GM23338 (cell line): ENCODE results near the gene TPM1. TPM values are rescaled to one million over a fixed set of nuclear protein-coding genes. Genes with fewer than 3 reads are reported as not detected.

Experiments used
- ATAC-seq: fragments of 200-7000 bp; cut with Tn5 transposase; 3 replicates; pipeline ENCODE4 v1.9.1; 2020
- DNase-seq: peaks from one replicate; pipeline ENCODE4 v3.0.0-alpha.2; 2015; ENCODE audit warnings: low spot score
- H2AFZ ChIP-seq: fragments of 200-600 bp; sonication (generic); 2 replicates; pipeline ENCODE4 v1.8.0; 2016; ENCODE audit warnings: antibody characterized with exemption, mild to moderate bottlenecking, moderate library complexity
- H3F3A ChIP-seq: fragments of 200-600 bp; sonication (generic); replicated peaks from 2 replicates; pipeline ENCODE4 v1.8.0; 2017; ENCODE audit warnings: antibody characterized with exemption, mixed run types, low read depth
- H3K27ac ChIP-seq: fragments of 200-600 bp; sonication (generic); 2 replicates; pipeline ENCODE4 v1.6.1; 2016; ENCODE audit warnings: low read depth
- H3K27me3 ChIP-seq: fragments of 200-600 bp; sonication (generic); 2 replicates; pipeline ENCODE4 v1.8.0; 2016; ENCODE audit warnings: mild to moderate bottlenecking, mixed run types, moderate library complexity; ENCODE audit not compliant: insufficient read depth
- H3K36me3 ChIP-seq: fragments of 200-600 bp; sonication (generic); 2 replicates; pipeline ENCODE4 v1.8.0; 2016; ENCODE audit warnings: mild to moderate bottlenecking; ENCODE audit not compliant: insufficient read depth
- H3K4me1 ChIP-seq: fragments of 200-600 bp; sonication (generic); 2 replicates; pipeline ENCODE4 v1.8.0; 2016; ENCODE audit warnings: mild to moderate bottlenecking, moderate library complexity; ENCODE audit not compliant: insufficient read depth
- H3K4me2 ChIP-seq: fragments of 200-600 bp; sonication (generic); 2 replicates; pipeline ENCODE4 v1.7.1; 2017; ENCODE audit warnings: mixed run types
- H3K4me3 ChIP-seq: fragments of 200-600 bp; sonication (generic); 2 replicates; pipeline ENCODE4 v1.6.1; 2016; ENCODE audit warnings: mixed run types
- H3K79me2 ChIP-seq: fragments of 200-600 bp; sonication (generic); replicated peaks from 2 replicates; pipeline ENCODE4 v1.8.0; 2017; ENCODE audit warnings: mild to moderate bottlenecking; ENCODE audit not compliant: insufficient read depth
- H3K9me2 ChIP-seq: fragments of 200-600 bp; sonication (generic); 2 replicates; pipeline ENCODE4 v1.8.0; 2017; ENCODE audit not compliant: insufficient read depth
- H4K20me1 ChIP-seq: fragments of 200-600 bp; sonication (generic); replicated peaks from 2 replicates; pipeline ENCODE4 v1.8.0; 2017; ENCODE audit warnings: mild to moderate bottlenecking; ENCODE audit not compliant: insufficient read depth
- H3K27ac Mint-ChIP-seq: 2 replicates; pipeline ENCODE4 v1.8.0; 2020; ENCODE audit warnings: inconsistent platforms, mild to moderate bottlenecking, moderate library complexity, mixed read lengths
- H3K27me3 Mint-ChIP-seq: 3 replicates; pipeline ENCODE4 v1.8.0; 2022; ENCODE audit warnings: low read depth, mild to moderate bottlenecking, moderate library complexity, mixed read lengths, inconsistent platforms; ENCODE audit not compliant: insufficient read depth, poor library complexity
- H3K36me3 Mint-ChIP-seq: 3 replicates; pipeline ENCODE4 v1.8.0; 2021; ENCODE audit warnings: low read depth, mild to moderate bottlenecking, inconsistent platforms, moderate library complexity, mixed read lengths
- H3K4me1 Mint-ChIP-seq: 3 replicates; pipeline ENCODE4 v1.8.0; 2020; ENCODE audit warnings: mild to moderate bottlenecking, inconsistent platforms, mixed read lengths
- H3K4me3 Mint-ChIP-seq: 3 replicates; pipeline ENCODE4 v1.8.0; 2021; ENCODE audit warnings: moderate library complexity, mild to moderate bottlenecking, inconsistent platforms, mixed read lengths
- H3K9me3 Mint-ChIP-seq: 3 replicates; pipeline ENCODE4 v1.8.0; 2020; ENCODE audit warnings: moderate library complexity, mild to moderate bottlenecking, inconsistent platforms, mixed read lengths
- CTCF ChIP-seq, 2 experiments: fragments of 200-600 bp in 1 of 2; sonication (generic) in 1 of 2; conservative IDR thresholded peaks; 2 replicates each; pipeline versions ENCODE4 v1.5.1 to v1.6.1; 2016 to 2017; ENCODE audit warnings: antibody characterized with exemption in 2 of 2, low read depth in 2 of 2, mild to moderate bottlenecking in 2 of 2, moderate library complexity in 1 of 2
- ETS1 ChIP-seq: IDR thresholded peaks from 2 replicates; pipeline ENCODE4 v1.6.1; 2016; ENCODE audit warnings: antibody characterized with exemption
- EZH2 ChIP-seq: fragments of 200-600 bp; sonication (generic); IDR thresholded peaks from one replicate; pipeline ENCODE4 v1.8.0; 2017; ENCODE audit warnings: antibody characterized with exemption, mild to moderate bottlenecking, low read depth; ENCODE audit not compliant: unreplicated experiment
- EZH2phosphoT487 ChIP-seq: fragments of 200-600 bp; sonication (generic); IDR thresholded peaks from one replicate; pipeline ENCODE4 v1.8.1; 2018; ENCODE audit warnings: antibody characterized with exemption; ENCODE audit not compliant: unreplicated experiment
- JUNB ChIP-seq: IDR thresholded peaks from one replicate; pipeline ENCODE4 v1.6.1; 2016; ENCODE audit warnings: antibody characterized with exemption; ENCODE audit not compliant: unreplicated experiment
- POLR2AphosphoS5 ChIP-seq: IDR thresholded peaks from 2 replicates; pipeline ENCODE4 v1.6.1; 2016; ENCODE audit warnings: antibody characterized with exemption, low read depth
- REST ChIP-seq: IDR thresholded peaks from one replicate; pipeline ENCODE4 v1.6.1; 2018; ENCODE audit warnings: antibody characterized with exemption; ENCODE audit not compliant: unreplicated experiment
- STAT1 ChIP-seq: IDR thresholded peaks from one replicate; pipeline ENCODE4 v1.6.1; 2016; ENCODE audit warnings: antibody characterized with exemption; ENCODE audit not compliant: unreplicated experiment
- ZNF114 ChIP-seq: fragments of 250-450 bp; sonication (Bioruptor Pico); IDR thresholded peaks from 2 replicates; pipeline ENCODE4 v1.5.0; 2020; ENCODE audit warnings: mild to moderate bottlenecking, moderate library complexity
- ZNF331 ChIP-seq: fragments of 250-450 bp; sonication (Bioruptor Pico); IDR thresholded peaks from 2 replicates; pipeline ENCODE4 v1.5.0; 2020; ENCODE audit warnings: low read depth, mild to moderate bottlenecking, moderate library complexity
- ZNF462 ChIP-seq: fragments of 250-450 bp; sonication (Bioruptor Pico); IDR thresholded peaks from 2 replicates; pipeline ENCODE4 v1.5.0; 2020; ENCODE audit warnings: mild to moderate bottlenecking, moderate library complexity
- polyA plus RNA-seq: library from polyadenylated mRNA; unstranded; fragments of >200 nt; fragmentation: Nextera tagmentation; extraction: Ambion mirVana; gene quantifications from 2 replicates; pipeline ENCODE4 v1.2.1, GENCODE V29; 2016
- total RNA-seq: library from RNA; depleted of rRNA; stranded (reverse); fragments of >200 nt; shearing (Covaris generic); gene quantifications from 2 replicates; pipeline ENCODE4 v1.2.3, GENCODE V29; 2014

Gene TPM1
- total and polyA plus RNA-seq, 2 experiments from 2014 or later, result 449 to 913 TPM

GRCh38 chr15:63066272-63066671 lies 23.7 kb downstream of the TPM1 start (continued):
- TF ChIP-seq ETS1 (no peak), CTCF (conservative IDR thresholded peaks at IDR 0.05; ENCODE audit: low read depth in 2 of 2) (no peak), POLR2AphosphoS5 (no peak), JUNB (no peak)

- Histone ChIP-seq H3K9me2 (no peaks in the 10 kb centered on the region), H3K36me3 (peaks cover 53% of the 10 kb centered on the region), H3F3A (peaks cover 27% of the 10 kb centered on the region; the same call in 1 of the 2 replicates), H3K4me3 (no peak overlapping the region), H3K4me1 (peaks cover 5% of the 10 kb centered on the region; the same call in 1 of the 2 replicates), H3K4me2 (no peak overlapping the region), H3K27ac (peak overlapping the region; percentile 19; the same call in 1 of the 2 replicates), H3K27me3 (no peaks in the 10 kb centered on the region), H4K20me1 (no peaks in the 10 kb centered on the region), H3K79me2 (no peaks in the 10 kb centered on the region), H2AFZ (no peak overlapping the region)
- ATAC-seq (no peak), DNase-seq (no peak)
- H3K4me3 Mint-ChIP-seq, result no peak overlapping the region
- no peak overlapping the region for H3K27ac Mint-ChIP-seq
- H3K9me3 Mint-ChIP-seq, result no peaks in the 10 kb centered on the region
- peaks cover 4% of the 10 kb centered on the region for H3K27me3 Mint-ChIP-seq
- H3K4me1 Mint-ChIP-seq, result peaks cover 17% of the 10 kb centered on the region
- H3K36me3 Mint-ChIP-seq, result peaks cover 88% of the 10 kb centered on the region
- TF ChIP-seq EZH2 (no peak), REST (no peak), JUNB (no peak), ETS1 (no peak), ZNF114 (CRISPR knock-in tag) (no peak), ZNF331 (CRISPR knock-in tag) (no peak), STAT1 (no peak), EZH2phosphoT487 (no peak), POLR2AphosphoS5 (no peak), ZNF462 (no peak)
Observed at GRCh38 chr15:63067306-63067705, 24.8 kb downstream of the TPM1 start.
